Measurements from ENCODE around the gene TLX2.

The TLX2 gene

GRCh38 chr2:74522516-74522915 is 8.3 kb downstream of the TLX2 start:
- Histone ChIP-seq H3K79me2 (ENCODE audit: insufficient read depth, low read length) (no peaks in the 10 kb centered on the region), H3K9me3 (ENCODE audit: insufficient read depth, low read length, severe bottlenecking) (no peaks in the 10 kb centered on the region), H3K27me3 (ENCODE audit: insufficient read depth, low read length, poor library complexity) (peaks cover 9% of the 10 kb centered on the region), H3K9ac (ENCODE audit: low read depth, low read length) (no peak overlapping the region), H3K27ac (ENCODE audit: low read length) (no peak overlapping the region), H3K4me1 (ENCODE audit: insufficient read depth, low read length) (peaks cover 6% of the 10 kb centered on the region), H3K36me3 (ENCODE audit: insufficient read depth, low read length) (peaks cover 20% of the 10 kb centered on the region), H3K4me3 (ENCODE audit: low read depth in 1 of 2, low read length in 2 of 2) (no peak overlapping the region), H2AFZ (ENCODE audit: low read depth, low read length) (no peak overlapping the region), H4K20me1 (ENCODE audit: insufficient read depth, low read length) (peaks cover 4% of the 10 kb centered on the region; the same call in 1 of the 2 replicates), H3K4me2 (ENCODE audit: insufficient read depth, low read length) (no peak overlapping the region)
- DNase-seq (no peak), ATAC-seq (ENCODE audit: insufficient read depth, low read depth) (no peak)
- no peak for TF ChIP-seq EZH2 (IDR thresholded peaks at IDR 0.05; ENCODE audit: borderline replicate concordance, low read depth, low read length, severe bottlenecking)

GRCh38 chr2:74524005-74524404 is 9.8 kb downstream of the TLX2 start:
- no peak for DNase-seq
- peaks cover 3% of the 10 kb centered on the region for H3K27me3 ChIP-seq (ENCODE audit: insufficient read depth, low read length, poor library complexity)
- peaks cover 35% of the 10 kb centered on the region for H3K36me3 ChIP-seq (ENCODE audit: insufficient read depth, low read length)
- peaks cover 15% of the 10 kb centered on the region; the same call in 1 of the 2 replicates for H4K20me1 ChIP-seq (ENCODE audit: insufficient read depth, low read length)
- TF ChIP-seq, protein P1, sequence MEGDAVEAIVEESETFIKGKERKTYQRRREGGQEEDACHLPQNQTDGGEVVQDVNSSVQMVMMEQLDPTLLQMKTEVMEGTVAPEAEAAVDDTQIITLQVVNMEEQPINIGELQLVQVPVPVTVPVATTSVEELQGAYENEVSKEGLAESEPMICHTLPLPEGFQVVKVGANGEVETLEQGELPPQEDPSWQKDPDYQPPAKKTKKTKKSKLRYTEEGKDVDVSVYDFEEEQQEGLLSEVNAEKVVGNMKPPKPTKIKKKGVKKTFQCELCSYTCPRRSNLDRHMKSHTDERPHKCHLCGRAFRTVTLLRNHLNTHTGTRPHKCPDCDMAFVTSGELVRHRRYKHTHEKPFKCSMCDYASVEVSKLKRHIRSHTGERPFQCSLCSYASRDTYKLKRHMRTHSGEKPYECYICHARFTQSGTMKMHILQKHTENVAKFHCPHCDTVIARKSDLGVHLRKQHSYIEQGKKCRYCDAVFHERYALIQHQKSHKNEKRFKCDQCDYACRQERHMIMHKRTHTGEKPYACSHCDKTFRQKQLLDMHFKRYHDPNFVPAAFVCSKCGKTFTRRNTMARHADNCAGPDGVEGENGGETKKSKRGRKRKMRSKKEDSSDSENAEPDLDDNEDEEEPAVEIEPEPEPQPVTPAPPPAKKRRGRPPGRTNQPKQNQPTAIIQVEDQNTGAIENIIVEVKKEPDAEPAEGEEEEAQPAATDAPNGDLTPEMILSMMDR (IDR thresholded peaks at IDR 0.05; ENCODE audit: borderline replicate concordance, extremely low read depth, low read length, poor library complexity, severe bottlenecking): no peak
- no peak for TF ChIP-seq EZH2 (IDR thresholded peaks at IDR 0.05; ENCODE audit: borderline replicate concordance, low read depth, low read length, severe bottlenecking)
- no peak overlapping the region for H3K9ac ChIP-seq (ENCODE audit: low read depth, low read length)
- H3K27ac ChIP-seq (ENCODE audit: low read length): no peak overlapping the region
- H3K4me2 ChIP-seq (ENCODE audit: insufficient read depth, low read length): no peak overlapping the region
- H3K9me3 ChIP-seq (ENCODE audit: insufficient read depth, low read length, severe bottlenecking): no peaks in the 10 kb centered on the region
- peaks cover 20% of the 10 kb centered on the region for H3K4me1 ChIP-seq (ENCODE audit: insufficient read depth, low read length)
- peaks cover 15% of the 10 kb centered on the region for H3K79me2 ChIP-seq (ENCODE audit: insufficient read depth, low read length)
- H3K4me3 ChIP-seq (ENCODE audit: low read depth in 1 of 2, low read length in 2 of 2): no peak overlapping the region
- H2AFZ ChIP-seq (ENCODE audit: low read depth, low read length): no peak overlapping the region
- ATAC-seq (ENCODE audit: insufficient read depth, low read depth): no peak

GRCh38 chr2:74524955-74525716 is 10.9 kb downstream of the TLX2 start:
- Histone ChIP-seq H3K36me3 (ENCODE audit: insufficient read depth, low read length) (peaks cover 37% of the 10 kb centered on the region), H3K27me3 (ENCODE audit: insufficient read depth, low read length, poor library complexity) (no peaks in the 10 kb centered on the region), H3K9me3 (ENCODE audit: insufficient read depth, low read length, severe bottlenecking) (no peaks in the 10 kb centered on the region), H3K4me3 (ENCODE audit: low read depth in 1 of 2, low read length in 2 of 2) (no peak overlapping the region), H3K9ac (ENCODE audit: low read depth, low read length) (no peak overlapping the region), H3K4me2 (ENCODE audit: insufficient read depth, low read length) (no peak overlapping the region), H2AFZ (ENCODE audit: low read depth, low read length) (no peak overlapping the region), H3K79me2 (ENCODE audit: insufficient read depth, low read length) (peaks cover 26% of the 10 kb centered on the region), H3K4me1 (ENCODE audit: insufficient read depth, low read length) (peaks cover 20% of the 10 kb centered on the region), H4K20me1 (ENCODE audit: insufficient read depth, low read length) (peaks cover 15% of the 10 kb centered on the region; the same call in 1 of the 2 replicates), H3K27ac (ENCODE audit: low read length) (no peak overlapping the region)
- TF ChIP-seq, protein P1 (IDR thresholded peaks at IDR 0.05; ENCODE audit: borderline replicate concordance, extremely low read depth, low read length, poor library complexity, severe bottlenecking): no peak
- TF ChIP-seq EZH2 (IDR thresholded peaks at IDR 0.05; ENCODE audit: borderline replicate concordance, low read depth, low read length, severe bottlenecking): no peak
- ATAC-seq (ENCODE audit: insufficient read depth, low read depth) (no peak), DNase-seq (no peak)
